Measurements from ENCODE around the gene MECP2.

- TF ChIP-seq POLR2A (IDR thresholded peaks at IDR 0.05) (no peak), CTCF (IDR thresholded peaks at IDR 0.05) (no peak)
Observed at GRCh38 chrX:154084449-154085300, 12.8 kb downstream of the MECP2 start.

All from breast epithelium (tissue), 3 donors.